Left lung (tissue), 10 donors: Measurements from ENCODE around the gene CPED1. TPM values are rescaled to one million over a fixed set of nuclear protein-coding genes. Genes with fewer than 3 reads are reported as not detected.
"Not testable (repeated sequence)": the region's sequence is repeated elsewhere in the genome, so short reads cannot be mapped to it uniquely, and the experiment has no call there.

Experiments used
- ATAC-seq: fragments of 200-7000 bp; cut with Tn5 transposase; one replicate; pipeline ENCODE4 v1.9.1; 2020; ENCODE audit warnings: moderate library complexity
- DNase-seq, 4 donors: peaks; one replicate each; pipeline ENCODE4 v3.0.0-alpha.2; 2013 to 2020
- H3K27ac ChIP-seq, 2 donors: fragments of 200-600 bp; sonication (generic) in 1 of 2; one replicate each; pipeline versions ENCODE4 v1.5.0 to v1.8.0; 2020 to 2021
- H3K27me3 ChIP-seq, 2 donors: fragments of 200-600 bp; sonication (generic) in 1 of 2; one replicate each; pipeline versions ENCODE4 v1.5.0 to v1.8.0; 2020 to 2021
- H3K36me3 ChIP-seq, 2 donors: fragments of 200-600 bp; sonication (generic) in 1 of 2; one replicate each; pipeline versions ENCODE4 v1.5.0 to v1.8.0; 2020 to 2021
- H3K4me1 ChIP-seq, 2 donors: fragments of 200-600 bp; one replicate each; pipeline ENCODE4 v1.8.0; 2021
- H3K4me3 ChIP-seq, 2 donors: fragments of 200-600 bp; sonication (generic) in 1 of 2; one replicate each; pipeline versions ENCODE4 v1.5.0 to v1.8.0; 2020 to 2021; ENCODE audit warnings: mild to moderate bottlenecking in 1 of 2
- H3K9me3 ChIP-seq, 2 donors: fragments of 200-600 bp; sonication (generic) in 1 of 2; one replicate each; pipeline versions ENCODE4 v1.5.0 to v1.8.0; 2020 to 2021
- CTCF ChIP-seq, 2 donors: fragments of 200-600 bp; sonication (generic) in 1 of 2; IDR thresholded peaks; one replicate each; pipeline versions ENCODE4 v1.5.0 to v1.8.0; 2021; ENCODE audit warnings: antibody characterized with exemption in 2 of 2
- intact Hi-C, 2 donors: fragments of 100-400 bp; cut with DNase I; formaldehyde crosslinking; loops; one replicate each; pipeline versions ENCODE4 v1.11.2 to v1.14.2; 2022
- polyA plus RNA-seq, 6 donors: library from polyadenylated mRNA; unstranded; fragments of 120-200 nt; gene quantifications; one replicate each; pipeline ENCODE4 v1.2.1, GENCODE V29; 2013; ENCODE audit not compliant: insufficient read length in 6 of 6
- total RNA-seq, 2 donors: library from RNA; stranded (reverse); fragmentation: NEBNext Ultra II Directional; extraction: Animal tissue kit (Norgen Biotek cat#: 25700); gene quantifications; one replicate each; pipeline ENCODE4 v1.2.1, GENCODE V29; 2021
- donor health status: DM: no; HTN: yes; CAD: no.
- donor health status: DM: no; HTN: no; CAD: no.

CPED1 gene
- total and polyA plus RNA-seq, 8 donors = 8.8 to 29.6 (median 22.8) TPM

- Histone ChIP-seq H3K9me3 (no peaks in the 10 kb centered on the region), H3K4me1 (no peaks in the 10 kb centered on the region), H3K4me3 (no peak overlapping the region), H3K27ac (no peak overlapping the region), H3K36me3 (no peaks in the 10 kb centered on the region), H3K27me3 (no peaks in the 10 kb centered on the region)
- intact Hi-C loops = no loop called here
- no peak for TF ChIP-seq CTCF (IDR thresholded peaks at IDR 0.05)
- DNase-seq (no peak), ATAC-seq (no peak)
Measured at GRCh38 chr7:121054925-121055324, 66.4 kb downstream of the CPED1 start.

GRCh38 chr7:121057878-121058277 is 69.4 kb downstream of the CPED1 start:
- intact Hi-C loops = no loop called here
- Histone ChIP-seq H3K9me3 (no peaks in the 10 kb centered on the region), H3K27ac (no peak overlapping the region), H3K4me1 (no peaks in the 10 kb centered on the region), H3K36me3 (no peaks in the 10 kb centered on the region), H3K27me3 (no peaks in the 10 kb centered on the region), H3K4me3 (no peak overlapping the region)
- DNase-seq = no peak
- no peak for ATAC-seq
- no peak for TF ChIP-seq CTCF (IDR thresholded peaks at IDR 0.05)

GRCh38 chr7:121058975-121059374 is 70.5 kb downstream of the CPED1 start:
- ATAC-seq (no peak), DNase-seq (no peak)
- H3K36me3 ChIP-seq = no peaks in the 10 kb centered on the region

GRCh38 chr7:121059979-121060509 is 71.5 kb downstream of the CPED1 start:
- not testable (repeated sequence) for ATAC-seq

More at GRCh38 chr7:121058975-121059374, 70.5 kb downstream of the CPED1 start:
- Histone ChIP-seq H3K27me3 (no peaks in the 10 kb centered on the region), H3K27ac (no peak overlapping the region), H3K4me1 (no peaks in the 10 kb centered on the region), H3K9me3 (no peaks in the 10 kb centered on the region), H3K4me3 (no peak overlapping the region)
- intact Hi-C loops = no loop called here
- no peak for TF ChIP-seq CTCF (IDR thresholded peaks at IDR 0.05)

GRCh38 chr7:121061677-121062582 is 73.4 kb downstream of the CPED1 start:
- no peak for DNase-seq
- no peak overlapping the region for H3K27ac ChIP-seq
- H3K4me1 ChIP-seq = no peaks in the 10 kb centered on the region
- no peaks in the 10 kb centered on the region for H3K36me3 ChIP-seq
- ATAC-seq = no peak
- H3K27me3 ChIP-seq = no peaks in the 10 kb centered on the region
- TF ChIP-seq CTCF (IDR thresholded peaks at IDR 0.05) = no peak
- H3K4me3 ChIP-seq = no peak overlapping the region
- H3K9me3 ChIP-seq = no peaks in the 10 kb centered on the region
- intact Hi-C loops = no loop called here

More at GRCh38 chr7:121059979-121060509, 71.5 kb downstream of the CPED1 start:
- intact Hi-C loops, H3K9me3 ChIP-seq, H3K36me3 ChIP-seq, H3K27me3 ChIP-seq, H3K4me1 ChIP-seq, H3K27ac ChIP-seq, H3K4me3 ChIP-seq: not testable (repeated sequence)
- peak in 1 of 4 donors; percentile 45 for DNase-seq
